Neural progenitor cell (in vitro differentiated cells): ENCODE results near the gene WDR86. TPM values are rescaled to one million over a fixed set of nuclear protein-coding genes. Genes with fewer than 3 reads are reported as not detected.

Source experiments
- DNase-seq: peaks from one replicate; pipeline ENCODE4 v3.0.0-alpha.2; 2016; ENCODE audit warnings: low spot score
- H2AFZ ChIP-seq: fragments of 200-600 bp; sonication (generic); replicated peaks from 2 replicates; pipeline ENCODE4 v1.6.1; 2016; ENCODE audit warnings: antibody characterized with exemption
- H3F3A ChIP-seq: fragments of 200-600 bp; sonication (generic); 2 replicates; pipeline ENCODE4 v1.6.1; 2016; ENCODE audit warnings: antibody characterized with exemption, low read depth
- H3K27ac ChIP-seq: fragments of 200-600 bp; sonication (generic); 2 replicates; pipeline ENCODE4 v1.5.1; 2016; ENCODE audit warnings: mild to moderate bottlenecking
- H3K27me3 ChIP-seq: fragments of 200-600 bp; sonication (generic); 2 replicates; pipeline ENCODE4 v1.6.1; 2016; ENCODE audit warnings: mild to moderate bottlenecking, moderate library complexity
- H3K36me3 ChIP-seq: fragments of 200-600 bp; sonication (generic); 2 replicates; pipeline ENCODE4 v1.5.1; 2016
- H3K4me1 ChIP-seq: fragments of 200-600 bp; sonication (generic); 2 replicates; pipeline ENCODE4 v1.6.1; 2016; ENCODE audit warnings: mixed run types
- H3K4me2 ChIP-seq: fragments of 200-600 bp; sonication (generic); 2 replicates; pipeline ENCODE4 v1.6.1; 2016
- H3K4me3 ChIP-seq: fragments of 200-600 bp; sonication (generic); 2 replicates; pipeline ENCODE4 v1.5.1; 2016
- H3K79me2 ChIP-seq: fragments of 200-600 bp; sonication (generic); 2 replicates; pipeline ENCODE4 v1.6.1; 2016; ENCODE audit warnings: low read depth
- H3K9ac ChIP-seq: fragments of 200-600 bp; sonication (generic); 2 replicates; pipeline ENCODE4 v1.6.1; 2016
- H3K9me3 ChIP-seq: fragments of 200-600 bp; sonication (generic); 2 replicates; pipeline ENCODE4 v1.5.1; 2016; ENCODE audit warnings: low read depth
- H4K20me1 ChIP-seq: fragments of 200-600 bp; sonication (generic); 2 replicates; pipeline ENCODE4 v1.6.1; 2016; ENCODE audit warnings: low read depth
- H3K27ac Mint-ChIP-seq: 3 replicates; pipeline ENCODE4 v1.8.0; 2021; ENCODE audit warnings: mixed read lengths
- H3K27me3 Mint-ChIP-seq: 2 replicates; pipeline ENCODE4 v1.8.0; 2022; ENCODE audit warnings: low read depth, mild to moderate bottlenecking, inconsistent platforms, moderate library complexity, mixed read lengths; ENCODE audit not compliant: insufficient read depth
- H3K36me3 Mint-ChIP-seq: 3 replicates; pipeline ENCODE4 v1.8.0; 2021; ENCODE audit warnings: mixed read lengths
- H3K4me1 Mint-ChIP-seq: 3 replicates; pipeline ENCODE4 v1.8.0; 2021; ENCODE audit warnings: mixed read lengths
- H3K4me3 Mint-ChIP-seq: 3 replicates; pipeline ENCODE4 v1.8.0; 2021; ENCODE audit warnings: mild to moderate bottlenecking, moderate library complexity, mixed read lengths
- H3K9me3 Mint-ChIP-seq: 3 replicates; pipeline ENCODE4 v1.8.0; 2020; ENCODE audit warnings: mixed read lengths
- EZH2 ChIP-seq: fragments of 200-600 bp; sonication (generic); IDR thresholded peaks from 2 replicates; pipeline ENCODE4 v1.6.1; 2017; ENCODE audit warnings: antibody characterized with exemption, mild to moderate bottlenecking, moderate library complexity
- EZH2phosphoT487 ChIP-seq: fragments of 200-600 bp; sonication (generic); IDR thresholded peaks from 2 replicates; pipeline ENCODE4 v1.6.1; 2017; ENCODE audit warnings: antibody characterized with exemption
- total RNA-seq: library from RNA; depleted of rRNA; stranded (reverse); fragments of >200 nt; gene quantifications from 2 replicates; pipeline ENCODE4 v1.2.3, GENCODE V29; 2015; ENCODE audit warnings: low replicate concordance
- TF ChIP-seq, protein P1 (sequence below): fragments of 200-600 bp; sonication (generic); IDR thresholded peaks from 2 replicates; pipeline ENCODE4 v1.5.1; 2017; ENCODE audit warnings: antibody characterized with exemption, mild to moderate bottlenecking

WDR86 gene
- total RNA-seq, 1 donor from 2014 or later: 15.0 TPM

GRCh38 chr7:151405056-151405455, 4.8 kb downstream of the WDR86 start:
- Histone ChIP-seq H3K4me2 (no peak overlapping the region), H4K20me1 (peaks cover 15% of the 10 kb centered on the region), H3K9ac (no peak overlapping the region), H2AFZ (no peak overlapping the region), H3K79me2 (no peaks in the 10 kb centered on the region), H3K36me3 (no peaks in the 10 kb centered on the region), H3K4me3 (no peak overlapping the region), H3K9me3 (no peaks in the 10 kb centered on the region), H3F3A (peaks cover 17% of the 10 kb centered on the region), H3K27me3 (peaks cover 26% of the 10 kb centered on the region), H3K27ac (no peak overlapping the region), H3K4me1 (peaks cover 20% of the 10 kb centered on the region)
- peaks cover 20% of the 10 kb centered on the region for H3K27me3 Mint-ChIP-seq
- peaks cover 7% of the 10 kb centered on the region for H3K36me3 Mint-ChIP-seq
- H3K27ac Mint-ChIP-seq: no peak overlapping the region
- H3K4me1 Mint-ChIP-seq: peaks cover 24% of the 10 kb centered on the region
- H3K9me3 Mint-ChIP-seq: no peaks in the 10 kb centered on the region
- H3K4me3 Mint-ChIP-seq: no peak overlapping the region
- DNase-seq: no peak
- TF ChIP-seq EZH2phosphoT487 (no peak), EZH2 (no peak)
- TF ChIP-seq, protein P1, sequence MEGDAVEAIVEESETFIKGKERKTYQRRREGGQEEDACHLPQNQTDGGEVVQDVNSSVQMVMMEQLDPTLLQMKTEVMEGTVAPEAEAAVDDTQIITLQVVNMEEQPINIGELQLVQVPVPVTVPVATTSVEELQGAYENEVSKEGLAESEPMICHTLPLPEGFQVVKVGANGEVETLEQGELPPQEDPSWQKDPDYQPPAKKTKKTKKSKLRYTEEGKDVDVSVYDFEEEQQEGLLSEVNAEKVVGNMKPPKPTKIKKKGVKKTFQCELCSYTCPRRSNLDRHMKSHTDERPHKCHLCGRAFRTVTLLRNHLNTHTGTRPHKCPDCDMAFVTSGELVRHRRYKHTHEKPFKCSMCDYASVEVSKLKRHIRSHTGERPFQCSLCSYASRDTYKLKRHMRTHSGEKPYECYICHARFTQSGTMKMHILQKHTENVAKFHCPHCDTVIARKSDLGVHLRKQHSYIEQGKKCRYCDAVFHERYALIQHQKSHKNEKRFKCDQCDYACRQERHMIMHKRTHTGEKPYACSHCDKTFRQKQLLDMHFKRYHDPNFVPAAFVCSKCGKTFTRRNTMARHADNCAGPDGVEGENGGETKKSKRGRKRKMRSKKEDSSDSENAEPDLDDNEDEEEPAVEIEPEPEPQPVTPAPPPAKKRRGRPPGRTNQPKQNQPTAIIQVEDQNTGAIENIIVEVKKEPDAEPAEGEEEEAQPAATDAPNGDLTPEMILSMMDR: no peak

DNA sequence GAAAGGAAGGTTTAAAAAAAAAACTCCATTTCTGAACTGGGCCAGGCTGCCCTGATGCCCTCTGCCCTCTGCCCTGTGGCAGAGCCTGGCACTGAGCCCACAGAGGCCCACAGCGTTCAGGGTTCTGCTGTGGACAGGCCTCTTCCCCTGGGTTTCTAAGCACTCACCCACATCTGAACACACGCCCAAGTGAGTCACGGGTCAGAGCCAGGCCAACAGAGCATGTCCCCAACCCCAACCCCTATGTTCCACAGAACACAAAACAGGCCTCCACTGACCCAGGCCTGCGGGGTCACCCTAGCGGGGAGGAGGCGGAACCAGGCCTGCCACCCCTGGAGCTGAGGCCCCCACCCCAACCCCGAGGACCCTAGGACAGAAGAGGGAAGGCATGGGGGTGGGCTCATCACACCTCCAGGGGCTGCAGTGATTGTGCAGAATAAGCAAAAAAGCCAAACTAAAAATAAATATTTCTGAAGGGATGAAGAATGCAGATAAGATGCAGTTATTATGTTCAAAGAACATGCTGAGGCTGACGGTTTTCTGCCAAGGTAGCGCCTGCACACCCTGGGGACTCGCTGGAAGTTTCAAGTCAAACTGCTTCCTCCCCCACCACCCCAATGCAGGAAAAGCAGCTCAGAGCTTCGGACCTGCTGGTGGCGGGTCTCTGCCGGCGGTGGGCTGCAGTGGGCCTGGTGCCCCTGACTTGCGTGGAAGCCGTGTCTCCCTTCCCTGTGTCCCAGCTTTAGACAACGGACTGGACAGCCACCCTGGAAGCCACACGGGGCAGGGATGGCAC, 5.4 kb downstream of the WDR86 start:
- Histone ChIP-seq H3K27ac (no peak overlapping the region), H3F3A (peaks cover 17% of the 10 kb centered on the region), H2AFZ (no peak overlapping the region), H3K4me2 (no peak overlapping the region), H3K4me1 (peaks cover 26% of the 10 kb centered on the region), H3K9ac (no peak overlapping the region), H3K9me3 (no peaks in the 10 kb centered on the region), H3K36me3 (no peaks in the 10 kb centered on the region), H3K79me2 (no peaks in the 10 kb centered on the region), H4K20me1 (peaks cover 15% of the 10 kb centered on the region), H3K27me3 (peaks cover 19% of the 10 kb centered on the region), H3K4me3 (no peak overlapping the region)
- Mint-ChIP-seq H3K9me3 (no peaks in the 10 kb centered on the region), H3K27ac (no peak overlapping the region), H3K4me1 (peaks cover 28% of the 10 kb centered on the region), H3K27me3 (peaks cover 20% of the 10 kb centered on the region), H3K36me3 (peaks cover 7% of the 10 kb centered on the region), H3K4me3 (no peak overlapping the region)
- DNase-seq: no peak
- TF ChIP-seq, protein P1: no peak
- no peak for TF ChIP-seq EZH2
- no peak for TF ChIP-seq EZH2phosphoT487

DNA sequence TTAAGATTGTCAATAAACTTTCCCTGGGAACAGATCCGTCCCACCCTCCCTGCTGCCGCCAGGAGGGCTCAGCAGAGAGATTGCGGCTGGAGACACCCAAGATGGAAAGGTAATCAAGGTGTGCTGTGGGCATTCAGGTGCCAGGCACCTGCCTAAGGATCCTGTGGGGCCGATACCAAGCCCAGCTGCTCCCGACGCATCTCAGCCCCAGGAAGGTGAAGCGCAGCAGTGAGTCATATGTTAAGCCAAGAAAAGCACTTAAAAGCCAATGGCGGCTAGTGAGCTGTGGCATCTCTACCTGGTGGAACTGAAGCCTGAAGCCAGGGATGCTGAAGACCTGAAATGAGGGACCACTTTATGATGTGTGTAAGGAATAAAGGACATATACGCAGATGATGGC, 6.1 kb downstream of the WDR86 start:
- no peak overlapping the region for H3K9ac ChIP-seq
- Mint-ChIP-seq H3K4me1 (peaks cover 26% of the 10 kb centered on the region), H3K27ac (no peak overlapping the region), H3K36me3 (peaks cover 5% of the 10 kb centered on the region), H3K4me3 (no peak overlapping the region), H3K9me3 (no peaks in the 10 kb centered on the region), H3K27me3 (peaks cover 15% of the 10 kb centered on the region)
- H3K4me3 ChIP-seq: no peak overlapping the region
- H3K27ac ChIP-seq: no peak overlapping the region
- H3F3A ChIP-seq: peaks cover 16% of the 10 kb centered on the region
- peaks cover 15% of the 10 kb centered on the region for H4K20me1 ChIP-seq
- peaks cover 27% of the 10 kb centered on the region for H3K4me1 ChIP-seq
- H3K27me3 ChIP-seq: peaks cover 13% of the 10 kb centered on the region
- no peaks in the 10 kb centered on the region for H3K79me2 ChIP-seq
- DNase-seq: no peak
- no peak overlapping the region for H3K4me2 ChIP-seq
- no peak for TF ChIP-seq EZH2phosphoT487
- TF ChIP-seq EZH2: no peak
- TF ChIP-seq, protein P1: no peak
- no peaks in the 10 kb centered on the region for H3K36me3 ChIP-seq
- no peaks in the 10 kb centered on the region for H3K9me3 ChIP-seq
- H2AFZ ChIP-seq: no peak overlapping the region
